ENCODE results near the gene MAPK11.

MAPK11 gene

DNA sequence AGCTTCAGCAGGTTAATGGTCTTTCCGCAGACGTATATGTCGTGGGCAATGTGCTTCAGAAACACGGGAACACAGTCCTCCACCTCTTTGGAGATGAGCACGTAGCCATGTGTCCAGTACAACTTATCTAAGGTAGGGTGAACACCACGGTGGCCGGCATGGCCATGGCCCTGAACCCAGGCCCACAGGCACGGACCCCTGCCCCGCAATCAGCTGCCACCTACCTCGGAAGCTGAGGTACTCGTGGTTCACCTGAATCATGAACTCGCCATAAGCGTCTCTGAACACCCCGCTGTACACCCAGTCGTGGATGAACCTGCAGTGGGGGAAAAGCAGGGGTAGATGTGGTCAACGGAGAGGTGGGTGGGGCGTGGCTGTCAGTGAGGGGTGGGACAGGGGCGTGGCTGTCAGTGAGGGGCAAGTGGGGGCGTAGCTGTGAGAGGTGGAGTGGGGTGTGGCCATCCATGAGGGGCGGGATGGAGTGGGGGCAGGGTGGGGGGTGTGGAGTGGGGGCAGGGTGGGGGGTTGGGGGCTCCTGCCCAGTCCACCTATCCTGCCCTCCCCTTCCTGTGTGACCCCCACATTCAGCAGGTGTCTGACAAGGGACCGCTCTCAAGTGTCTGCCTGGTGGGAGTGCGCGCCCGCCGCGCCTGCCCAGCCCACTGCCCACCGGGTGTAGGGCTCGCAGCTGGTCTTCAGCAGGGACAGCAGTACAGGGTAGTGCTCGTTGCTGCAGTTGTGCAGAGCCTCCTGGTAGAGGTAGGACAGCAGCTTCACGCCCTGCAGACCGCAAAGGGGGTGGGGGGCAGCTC is 43.9 kb downstream of the MAPK11 start:
- Histone ChIP-seq H3K4me3 (ENCODE audit: low read depth, low read length) (no peak overlapping the region), H3K9ac (ENCODE audit: low read depth, low read length) (no peak overlapping the region), H3K27me3 (ENCODE audit: control insufficient read depth, insufficient read depth, low read length) (no peaks in the 10 kb centered on the region), H3K27ac (ENCODE audit: low read depth, low read length) (no peak overlapping the region), H3K36me3 (ENCODE audit: control insufficient read depth, insufficient read depth, low read length) (peaks cover 46% of the 10 kb centered on the region), H3K4me1 (ENCODE audit: control insufficient read depth, insufficient read depth, low read length) (no peaks in the 10 kb centered on the region), H3K9me3 (ENCODE audit: control insufficient read depth, insufficient read depth, low read length) (no peaks in the 10 kb centered on the region)

DNA sequence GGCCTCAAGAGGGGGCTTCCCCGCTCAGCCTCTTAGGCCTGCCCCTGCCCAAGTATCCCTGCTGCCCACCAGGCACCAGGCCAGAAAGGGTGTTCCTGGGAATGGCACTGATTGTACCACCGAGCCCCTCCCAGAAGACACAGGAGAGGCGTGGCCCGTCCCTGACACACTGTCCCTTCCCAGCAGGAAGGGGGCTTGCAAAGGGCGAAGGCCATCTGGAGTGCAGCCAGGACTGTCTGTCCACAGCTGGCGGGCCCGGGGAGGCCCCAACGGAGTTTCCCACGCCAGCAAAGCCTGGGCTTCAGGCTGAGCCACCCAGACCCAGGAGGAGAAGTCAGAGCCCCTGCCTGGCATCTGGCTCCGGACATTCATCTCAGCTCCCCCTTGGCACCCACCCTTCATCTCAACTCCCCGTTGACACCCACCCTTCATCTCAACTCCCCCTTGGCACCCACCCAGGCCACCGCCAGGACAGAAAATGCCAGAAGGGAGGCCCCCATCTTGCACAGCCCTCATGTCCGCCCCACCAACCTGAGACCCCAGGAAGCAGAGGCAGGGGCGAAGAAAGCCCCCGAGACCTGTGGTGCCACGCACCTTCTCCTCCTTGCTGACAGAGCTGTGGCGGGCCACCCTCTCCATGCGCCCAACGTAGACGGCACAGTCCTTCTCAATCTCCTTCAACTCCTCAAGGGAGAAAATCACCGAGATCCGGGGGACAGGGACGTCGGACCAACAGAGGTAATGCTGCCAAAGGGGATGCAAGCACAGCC is 44.8 kb downstream of the MAPK11 start:
- no peaks in the 10 kb centered on the region for H3K4me1 ChIP-seq (ENCODE audit: control insufficient read depth, insufficient read depth, low read length)
- no peak overlapping the region for H3K9ac ChIP-seq (ENCODE audit: low read depth, low read length)
- no peaks in the 10 kb centered on the region for H3K9me3 ChIP-seq (ENCODE audit: control insufficient read depth, insufficient read depth, low read length)
- no peak overlapping the region for H3K27ac ChIP-seq (ENCODE audit: low read depth, low read length)
- H3K27me3 ChIP-seq (ENCODE audit: control insufficient read depth, insufficient read depth, low read length) = no peaks in the 10 kb centered on the region
- H3K4me3 ChIP-seq (ENCODE audit: low read depth, low read length) = no peak overlapping the region
- peaks cover 54% of the 10 kb centered on the region for H3K36me3 ChIP-seq (ENCODE audit: control insufficient read depth, insufficient read depth, low read length)

DNA sequence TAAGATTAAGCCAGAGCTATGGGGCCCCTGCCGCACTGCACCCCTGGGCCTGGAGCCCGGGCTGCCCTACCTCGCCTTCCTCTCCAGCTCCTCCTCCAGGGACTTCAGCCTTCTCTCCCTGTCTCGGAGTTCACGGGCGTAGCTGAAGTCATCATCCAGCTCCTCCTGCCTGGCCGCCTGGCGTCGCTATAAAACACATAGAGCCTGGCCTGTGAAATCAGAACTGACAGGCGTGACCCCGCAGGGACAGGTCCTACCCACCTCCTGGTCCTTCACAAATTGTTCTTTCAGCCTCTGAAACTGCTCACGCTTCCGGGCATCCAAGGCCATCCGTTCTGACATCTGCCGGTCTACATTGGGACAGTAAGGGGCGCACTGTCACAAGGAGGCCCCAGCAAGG is 46.1 kb downstream of the MAPK11 start:
- Histone ChIP-seq H3K4me1 (ENCODE audit: control insufficient read depth, insufficient read depth, low read length) (no peaks in the 10 kb centered on the region), H3K27ac (ENCODE audit: low read depth, low read length) (no peak overlapping the region), H3K4me3 (ENCODE audit: low read depth, low read length) (no peak overlapping the region), H3K9me3 (ENCODE audit: control insufficient read depth, insufficient read depth, low read length) (no peaks in the 10 kb centered on the region), H3K9ac (ENCODE audit: low read depth, low read length) (no peak overlapping the region), H3K36me3 (ENCODE audit: control insufficient read depth, insufficient read depth, low read length) (peaks cover 51% of the 10 kb centered on the region), H3K27me3 (ENCODE audit: control insufficient read depth, insufficient read depth, low read length) (no peaks in the 10 kb centered on the region)

GRCh38 chr22:50222508-50222907 is 47.7 kb downstream of the MAPK11 start:
- no peak overlapping the region for H3K9ac ChIP-seq (ENCODE audit: low read depth, low read length)
- peaks cover 67% of the 10 kb centered on the region for H3K36me3 ChIP-seq (ENCODE audit: control insufficient read depth, insufficient read depth, low read length)
- no peaks in the 10 kb centered on the region for H3K4me1 ChIP-seq (ENCODE audit: control insufficient read depth, insufficient read depth, low read length)
- H3K27me3 ChIP-seq (ENCODE audit: control insufficient read depth, insufficient read depth, low read length) = no peaks in the 10 kb centered on the region
- H3K9me3 ChIP-seq (ENCODE audit: control insufficient read depth, insufficient read depth, low read length) = no peaks in the 10 kb centered on the region
- H3K4me3 ChIP-seq (ENCODE audit: low read depth, low read length) = no peak overlapping the region
- H3K27ac ChIP-seq (ENCODE audit: low read depth, low read length) = no peak overlapping the region

DNA sequence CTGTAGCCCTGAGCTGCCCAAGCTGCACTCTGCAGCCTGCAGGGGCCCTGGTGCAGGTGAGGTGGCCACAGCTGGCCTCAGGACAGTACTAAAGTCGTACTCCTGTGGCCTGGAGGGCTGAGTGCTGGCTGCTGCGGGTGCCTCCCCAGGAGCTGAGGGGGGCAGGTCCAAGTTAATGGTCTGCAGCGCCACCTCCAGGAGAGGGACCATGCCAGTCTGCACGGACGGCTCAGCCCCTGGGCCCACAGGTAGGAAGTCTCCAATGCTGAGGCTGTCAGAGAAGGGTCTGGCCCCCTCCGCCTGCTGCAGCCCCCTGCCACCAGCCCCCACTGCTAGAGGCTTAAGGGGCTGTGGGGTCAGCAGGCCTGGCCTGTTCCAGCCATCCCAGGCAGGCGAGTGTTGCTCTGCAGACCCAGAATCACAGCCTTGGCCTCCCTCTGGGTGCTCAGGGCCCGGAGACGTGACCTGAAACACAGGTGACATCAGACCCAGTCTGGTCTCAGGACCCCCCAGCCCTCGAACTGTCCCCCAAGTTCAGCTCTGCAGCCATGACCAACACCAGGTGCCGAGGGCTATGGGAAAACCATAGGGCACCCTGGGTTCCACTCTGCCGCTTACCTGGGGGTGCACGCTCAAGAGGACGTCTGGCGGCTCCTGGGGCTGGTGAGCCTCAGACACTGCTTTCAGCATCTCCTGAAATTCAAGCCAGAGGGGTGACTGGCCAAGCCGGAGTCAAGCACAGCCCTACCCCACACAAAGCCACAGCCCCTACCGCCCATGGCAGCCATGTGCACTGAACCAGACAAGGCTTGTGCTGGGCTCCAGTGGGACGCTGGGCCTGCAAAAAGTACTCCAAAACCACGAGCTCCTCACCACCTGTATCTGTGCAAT is 48.5 kb downstream of the MAPK11 start:
- Histone ChIP-seq H3K9me3 (ENCODE audit: control insufficient read depth, insufficient read depth, low read length) (no peaks in the 10 kb centered on the region), H3K9ac (ENCODE audit: low read depth, low read length) (no peak overlapping the region), H3K36me3 (ENCODE audit: control insufficient read depth, insufficient read depth, low read length) (peaks cover 75% of the 10 kb centered on the region), H3K4me3 (ENCODE audit: low read depth, low read length) (no peak overlapping the region), H3K27ac (ENCODE audit: low read depth, low read length) (no peak overlapping the region), H3K27me3 (ENCODE audit: control insufficient read depth, insufficient read depth, low read length) (no peaks in the 10 kb centered on the region), H3K4me1 (ENCODE audit: control insufficient read depth, insufficient read depth, low read length) (no peaks in the 10 kb centered on the region)

DNA sequence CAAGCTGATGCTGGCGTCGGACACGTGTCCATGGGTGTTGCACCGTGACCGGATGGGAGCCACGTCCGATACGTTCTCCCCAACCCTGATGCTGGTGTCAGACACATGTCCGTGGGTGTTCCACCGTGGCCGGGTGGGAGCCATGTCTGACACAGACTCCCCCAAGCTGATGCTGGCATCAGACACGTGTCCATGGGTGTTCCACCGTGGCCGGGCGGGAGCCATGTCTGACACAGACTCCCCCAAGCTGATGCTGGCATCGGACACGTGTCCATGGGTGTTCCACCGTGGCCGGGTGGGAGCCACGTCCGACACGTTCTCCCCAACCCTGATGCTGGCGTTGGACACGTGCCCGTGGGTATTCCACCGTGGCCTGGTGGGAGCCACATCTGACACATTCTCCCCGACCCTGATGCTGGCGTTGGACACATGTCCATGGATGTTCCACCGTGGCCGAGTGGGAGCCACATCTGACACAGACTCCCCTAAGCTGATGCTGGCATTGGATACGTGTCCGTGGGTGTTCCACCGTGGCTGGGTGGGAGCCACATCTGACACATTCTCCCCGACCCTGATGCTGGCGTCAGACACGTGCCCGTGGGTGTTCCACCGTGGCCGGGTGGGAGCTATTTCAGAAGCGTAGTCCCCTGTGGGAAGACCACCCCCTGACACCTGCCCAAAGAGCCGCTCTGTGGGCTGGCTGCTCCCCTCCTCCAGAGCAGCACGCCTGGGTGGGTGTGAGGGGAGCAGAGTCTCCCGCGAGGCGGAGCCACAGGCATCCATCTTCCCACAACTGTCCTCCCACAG is 49.4 kb downstream of the MAPK11 start:
- Histone ChIP-seq H3K27ac (ENCODE audit: low read depth, low read length) (no peak overlapping the region), H3K4me1 (ENCODE audit: control insufficient read depth, insufficient read depth, low read length) (no peaks in the 10 kb centered on the region), H3K9ac (ENCODE audit: low read depth, low read length) (no peak overlapping the region), H3K27me3 (ENCODE audit: control insufficient read depth, insufficient read depth, low read length) (no peaks in the 10 kb centered on the region), H3K4me3 (ENCODE audit: low read depth, low read length) (no peak overlapping the region), H3K9me3 (ENCODE audit: control insufficient read depth, insufficient read depth, low read length) (no peaks in the 10 kb centered on the region), H3K36me3 (ENCODE audit: control insufficient read depth, insufficient read depth, low read length) (peaks cover 80% of the 10 kb centered on the region)

DNA sequence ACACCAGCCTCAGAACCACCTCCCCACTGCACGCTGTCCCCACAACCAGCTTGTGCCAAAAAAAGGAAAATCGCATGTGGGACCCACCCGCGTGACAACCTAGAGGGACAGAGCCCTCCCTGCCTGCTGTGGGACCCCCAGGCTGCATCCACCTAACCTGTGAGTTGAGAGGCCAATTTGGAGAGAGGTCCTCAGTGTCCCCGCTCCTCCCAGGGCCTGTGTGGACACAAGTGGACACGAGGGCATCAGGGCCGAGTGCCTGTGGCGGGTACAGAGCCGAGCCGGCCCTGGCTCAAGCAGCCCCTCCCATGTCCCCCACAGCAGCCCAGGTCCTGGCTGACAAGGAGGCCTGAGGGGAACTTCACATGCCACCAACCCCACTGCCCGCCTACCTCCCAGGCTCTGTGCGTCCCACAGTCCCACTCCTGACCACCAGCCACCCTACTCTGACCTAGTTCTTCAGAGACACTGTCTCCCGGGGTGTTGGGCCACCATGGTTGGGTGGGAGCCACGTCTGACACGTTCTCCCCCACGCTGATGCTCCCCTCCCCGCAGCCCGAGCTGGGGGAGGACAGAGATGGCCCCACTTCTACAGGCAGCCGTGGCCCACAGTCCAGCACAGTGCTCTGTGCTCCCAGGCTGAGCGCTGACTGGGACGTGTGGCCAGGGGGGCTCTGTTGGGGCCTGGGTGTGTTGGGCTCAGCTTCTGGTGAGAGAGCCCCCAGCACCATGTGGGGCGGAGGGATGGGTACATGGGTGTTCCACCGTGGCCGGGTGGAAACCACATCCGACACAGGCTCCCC is 50.2 kb downstream of the MAPK11 start:
- Histone ChIP-seq H3K4me1 (ENCODE audit: control insufficient read depth, insufficient read depth, low read length) (no peaks in the 10 kb centered on the region), H3K36me3 (ENCODE audit: control insufficient read depth, insufficient read depth, low read length) (peaks cover 83% of the 10 kb centered on the region)

GRCh38 chr22:50218996-50219727 is 51.0 kb downstream of the MAPK11 start:
- H3K27ac ChIP-seq (ENCODE audit: low read depth, low read length) = no peak overlapping the region

More for the DNA sequence above, 50.2 kb downstream of the MAPK11 start:
- Histone ChIP-seq H3K9me3 (ENCODE audit: control insufficient read depth, insufficient read depth, low read length) (no peaks in the 10 kb centered on the region), H3K4me3 (ENCODE audit: low read depth, low read length) (no peak overlapping the region), H3K27ac (ENCODE audit: low read depth, low read length) (no peak overlapping the region), H3K27me3 (ENCODE audit: control insufficient read depth, insufficient read depth, low read length) (no peaks in the 10 kb centered on the region), H3K9ac (ENCODE audit: low read depth, low read length) (no peak overlapping the region)

DNA sequence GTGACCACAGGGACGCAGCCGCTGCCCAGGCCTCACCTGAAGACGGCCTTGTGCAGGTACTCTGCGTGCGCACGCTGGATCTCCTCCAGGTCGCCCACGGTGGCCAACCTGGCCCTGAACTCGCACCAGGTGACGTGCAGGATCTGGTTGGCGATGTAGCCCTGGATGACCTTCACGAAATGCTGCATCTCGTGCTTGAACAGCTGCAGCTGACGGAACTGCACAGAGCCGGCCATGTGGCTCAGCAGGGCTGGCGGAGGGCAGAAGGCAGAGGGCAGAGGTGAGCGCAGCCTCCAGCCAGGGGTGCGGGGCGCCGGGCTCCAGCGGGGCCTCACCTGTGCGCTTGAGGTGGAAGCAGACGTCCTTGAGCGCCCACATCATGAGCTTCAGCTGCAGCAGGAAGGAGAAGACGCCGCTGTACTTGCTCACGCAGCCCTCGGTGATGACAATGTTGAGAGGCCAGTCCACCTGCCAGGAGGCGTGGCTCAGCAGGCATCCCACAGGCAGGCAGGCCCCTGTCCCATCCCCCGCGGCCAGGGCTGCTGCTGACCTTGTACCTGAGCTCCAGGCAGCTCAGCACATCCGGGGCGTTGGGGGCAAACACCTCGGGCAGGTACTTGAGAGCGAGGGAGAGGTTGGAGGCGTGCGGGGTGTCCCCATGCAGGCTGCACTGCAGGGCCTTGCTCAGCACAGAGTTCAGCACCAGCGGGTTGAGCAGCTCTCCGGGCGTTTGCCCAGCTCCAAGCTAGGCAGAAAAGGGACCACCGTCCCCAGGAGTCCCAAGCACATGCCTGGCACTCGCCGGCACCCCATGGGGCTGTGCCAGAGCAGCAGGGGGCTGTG is 51.8 kb downstream of the MAPK11 start:
- H3K36me3 ChIP-seq (ENCODE audit: control insufficient read depth, insufficient read depth, low read length) = peaks cover 82% of the 10 kb centered on the region

More at GRCh38 chr22:50218996-50219727, 51.0 kb downstream of the MAPK11 start:
- Histone ChIP-seq H3K9ac (ENCODE audit: low read depth, low read length) (no peak overlapping the region), H3K9me3 (ENCODE audit: control insufficient read depth, insufficient read depth, low read length) (no peaks in the 10 kb centered on the region), H3K27me3 (ENCODE audit: control insufficient read depth, insufficient read depth, low read length) (no peaks in the 10 kb centered on the region), H3K36me3 (ENCODE audit: control insufficient read depth, insufficient read depth, low read length) (peaks cover 83% of the 10 kb centered on the region), H3K4me1 (ENCODE audit: control insufficient read depth, insufficient read depth, low read length) (no peaks in the 10 kb centered on the region), H3K4me3 (ENCODE audit: low read depth, low read length) (no peak overlapping the region)

More for the DNA sequence above, 51.8 kb downstream of the MAPK11 start:
- Histone ChIP-seq H3K4me1 (ENCODE audit: control insufficient read depth, insufficient read depth, low read length) (no peaks in the 10 kb centered on the region), H3K9ac (ENCODE audit: low read depth, low read length) (no peak overlapping the region), H3K9me3 (ENCODE audit: control insufficient read depth, insufficient read depth, low read length) (no peaks in the 10 kb centered on the region), H3K4me3 (ENCODE audit: low read depth, low read length) (no peak overlapping the region), H3K27ac (ENCODE audit: low read depth, low read length) (no peak overlapping the region), H3K27me3 (ENCODE audit: control insufficient read depth, insufficient read depth, low read length) (no peaks in the 10 kb centered on the region)
